GM12892 (cell line): ENCODE data around the gene ABHD18.

Experiments used
- POLR2AphosphoS5 ChIP-seq: IDR thresholded peaks from 2 replicates; pipeline ENCODE4 v1.6.1; 2011; ENCODE audit warnings: low read depth, low read length, control low read depth
- TAF1 ChIP-seq: IDR thresholded peaks from 2 replicates; pipeline ENCODE4 v1.6.1; 2011; ENCODE audit warnings: low read depth, mild to moderate bottlenecking, control low read depth, low read length, borderline replicate concordance

DNA sequence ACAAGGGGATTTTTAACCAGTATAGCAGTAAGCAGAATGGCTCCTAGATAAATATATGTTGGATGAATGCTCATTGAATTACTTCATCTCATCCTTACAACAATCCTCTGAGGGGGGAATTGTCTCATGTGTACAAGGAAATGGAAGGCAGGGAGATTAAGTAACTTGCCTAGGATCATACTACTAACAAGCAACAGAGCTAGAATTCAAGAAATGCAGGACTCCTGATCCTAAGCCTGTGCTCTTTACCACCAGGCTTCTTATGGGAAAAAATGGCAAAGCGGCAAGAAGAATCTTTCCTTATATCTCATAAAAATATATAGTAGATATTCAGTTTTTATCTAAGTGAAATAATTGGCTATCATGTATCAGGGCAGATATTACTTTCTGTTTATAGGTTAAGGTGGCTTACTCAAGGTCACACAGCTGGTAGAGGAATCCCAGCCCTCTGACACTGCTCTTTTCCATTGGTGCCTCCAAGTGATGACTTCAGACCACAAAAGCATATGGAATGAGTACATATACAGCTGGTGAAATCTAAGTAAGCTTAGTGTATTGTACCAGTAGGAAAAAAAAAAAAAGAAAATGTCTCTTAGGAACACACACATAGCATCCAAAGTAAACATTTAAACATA is 2.1 kb downstream of the ABHD18 start:
- TF ChIP-seq POLR2AphosphoS5 (no peak), TAF1 (no peak)
